Measurements from ENCODE around the gene PRSS53.
"Not testable (repeated sequence)": the region's sequence is repeated elsewhere in the genome, so short reads cannot be mapped to it uniquely, and the experiment has no call there.

Gene PRSS53

DNA sequence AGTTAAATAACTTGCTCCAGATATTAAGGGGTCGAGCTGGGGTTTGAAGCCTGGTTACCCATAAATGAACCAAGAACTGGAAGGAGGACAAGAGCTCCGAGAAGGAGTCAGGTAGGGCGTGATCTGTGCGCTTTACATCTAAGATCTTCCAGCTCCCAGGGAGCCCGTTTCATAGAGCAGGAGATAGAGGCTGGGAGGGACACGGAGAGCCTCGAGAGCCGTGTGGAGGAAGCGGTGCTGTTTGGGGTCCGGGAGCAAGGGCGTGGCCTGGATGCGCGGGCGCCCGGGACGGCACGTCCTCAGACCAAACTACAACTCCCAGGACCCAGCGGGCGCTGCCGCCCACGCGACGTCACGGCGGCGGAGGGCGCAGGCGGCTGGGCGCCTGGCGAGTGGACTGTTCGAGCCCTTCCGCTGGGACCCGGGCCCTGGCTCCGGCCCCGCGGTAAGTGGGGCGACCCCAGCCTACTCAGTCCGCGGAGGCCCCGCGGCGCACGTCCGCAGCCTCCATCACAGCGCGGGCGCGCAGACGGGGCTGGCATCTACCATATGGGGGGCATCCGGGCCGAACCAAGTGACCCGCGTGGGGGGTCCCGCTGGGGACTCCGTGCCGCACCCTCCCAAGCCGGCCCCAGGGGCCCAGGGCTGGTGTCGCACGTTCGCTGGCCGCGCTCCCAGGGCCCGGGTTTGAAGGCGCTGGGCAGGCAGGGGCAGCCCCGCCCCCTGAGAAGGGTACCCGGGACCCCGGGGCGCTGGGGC lies 19.5 kb upstream of the PRSS53 start, which contains the start of gene BCKDK:
Gene BCKDK (plus strand): TSS at position 352 of the 759 bp plus-strand sequence. CDS start 838 bp downstream, outside the sequence.
- peak within 1 kb of the TSS; percentile 77 for H3K4me3 ChIP-seq (ENCODE audit: low read depth, low read length)
- ChIA-PET POLR2A (interaction anchor here (2.3 kb wide), 1 partner anchor 9 kb away, joined by 9 read pairs; the partner anchor contains the start of gene KAT8), CTCF (interaction anchor here (2.3 kb wide), 1 partner anchor 11 kb away, joined by 18 read pairs; the partner anchor contains the start of gene VKORC1)
- DNase-seq (ENCODE audit: low read depth, low spot score) = no peak
- TF ChIP-seq, protein P1, sequence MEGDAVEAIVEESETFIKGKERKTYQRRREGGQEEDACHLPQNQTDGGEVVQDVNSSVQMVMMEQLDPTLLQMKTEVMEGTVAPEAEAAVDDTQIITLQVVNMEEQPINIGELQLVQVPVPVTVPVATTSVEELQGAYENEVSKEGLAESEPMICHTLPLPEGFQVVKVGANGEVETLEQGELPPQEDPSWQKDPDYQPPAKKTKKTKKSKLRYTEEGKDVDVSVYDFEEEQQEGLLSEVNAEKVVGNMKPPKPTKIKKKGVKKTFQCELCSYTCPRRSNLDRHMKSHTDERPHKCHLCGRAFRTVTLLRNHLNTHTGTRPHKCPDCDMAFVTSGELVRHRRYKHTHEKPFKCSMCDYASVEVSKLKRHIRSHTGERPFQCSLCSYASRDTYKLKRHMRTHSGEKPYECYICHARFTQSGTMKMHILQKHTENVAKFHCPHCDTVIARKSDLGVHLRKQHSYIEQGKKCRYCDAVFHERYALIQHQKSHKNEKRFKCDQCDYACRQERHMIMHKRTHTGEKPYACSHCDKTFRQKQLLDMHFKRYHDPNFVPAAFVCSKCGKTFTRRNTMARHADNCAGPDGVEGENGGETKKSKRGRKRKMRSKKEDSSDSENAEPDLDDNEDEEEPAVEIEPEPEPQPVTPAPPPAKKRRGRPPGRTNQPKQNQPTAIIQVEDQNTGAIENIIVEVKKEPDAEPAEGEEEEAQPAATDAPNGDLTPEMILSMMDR (IDR thresholded peaks at IDR 0.05; ENCODE audit: insufficient read depth, low read length, missing control alignments) = no peak

DNA sequence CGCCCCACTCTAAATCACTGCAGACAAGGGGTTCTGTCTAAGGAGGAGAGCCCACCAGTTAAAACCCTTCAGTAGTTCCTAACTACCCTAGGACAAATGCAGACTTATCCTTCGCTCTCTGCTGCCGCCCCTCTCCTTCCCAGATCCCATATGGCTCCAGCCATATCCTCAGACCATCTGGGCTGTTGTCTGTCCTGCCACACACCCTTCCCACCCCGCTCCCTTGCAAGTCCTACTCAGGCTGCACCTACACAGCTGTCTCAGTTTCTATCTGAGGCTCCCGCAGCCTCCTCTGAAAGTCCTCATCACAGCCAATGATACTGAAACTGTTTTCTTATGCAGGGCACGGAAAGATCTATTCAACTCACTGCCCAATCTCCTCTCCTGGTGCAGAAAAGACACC lies 18.7 kb upstream of the PRSS53 start:
- CTCF ChIA-PET = interaction anchor here (2.3 kb wide), 1 partner anchor 10 kb away, joined by 18 read pairs; the partner anchor contains the start of gene VKORC1
- TF ChIP-seq, protein P1 (IDR thresholded peaks at IDR 0.05; ENCODE audit: insufficient read depth, low read length, missing control alignments) = no peak
- no peak for DNase-seq (ENCODE audit: low read depth, low spot score)
- POLR2A ChIA-PET = interaction anchor here (2.3 kb wide), 1 partner anchor 10 kb away, joined by 9 read pairs; the partner anchor contains the start of gene KAT8
- H3K4me3 ChIP-seq (ENCODE audit: low read depth, low read length) = peak overlapping the region; percentile 77; the same call in 1 of the 2 replicates

DNA sequence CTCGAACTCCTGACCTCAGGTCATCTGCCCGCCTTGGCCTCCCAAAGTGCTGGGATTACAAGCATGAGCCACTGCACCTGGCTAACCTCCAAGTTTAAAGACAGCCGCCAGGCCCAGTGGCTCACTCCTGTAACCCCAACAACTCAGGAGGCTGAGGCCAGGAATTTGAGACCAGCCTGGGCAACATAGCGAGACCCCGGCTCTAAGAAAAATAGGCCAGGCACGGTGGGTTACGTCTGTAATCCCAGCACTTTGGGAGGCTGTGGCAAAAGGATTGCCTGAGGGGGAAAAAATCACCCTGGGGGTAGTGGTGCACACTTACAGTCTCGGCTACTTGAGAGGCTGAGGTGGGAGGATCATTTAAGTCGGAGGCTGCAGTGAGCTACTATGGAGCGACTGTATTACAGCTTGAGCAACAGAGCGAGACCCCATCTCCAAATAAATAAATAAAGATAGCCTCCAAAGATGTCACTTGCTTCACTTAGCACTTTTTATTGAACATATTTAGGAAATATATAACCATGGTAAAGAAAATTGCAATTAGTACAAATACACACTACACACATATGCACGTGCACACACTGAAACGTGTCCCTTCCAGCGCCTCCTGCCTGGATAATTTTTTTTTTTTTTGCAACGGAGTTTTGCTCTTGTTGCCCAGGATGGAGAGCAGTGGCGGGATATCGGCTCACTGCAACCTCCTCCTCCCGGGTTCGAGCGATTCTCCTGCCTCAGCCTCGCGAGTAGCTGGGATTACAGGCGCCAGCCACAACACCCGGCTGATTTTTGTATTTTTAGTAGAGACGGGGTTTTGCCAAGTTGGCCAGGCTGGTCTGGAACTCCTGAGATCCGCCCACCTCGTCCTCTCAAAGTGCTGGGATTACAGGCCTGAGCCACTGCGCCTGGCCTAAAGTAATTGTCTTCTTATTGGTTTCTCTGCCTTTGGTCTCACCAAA lies 18.0 kb upstream of the PRSS53 start:
- ChIA-PET CTCF (interaction anchor here (2.3 kb wide), 1 partner anchor 10 kb away, joined by 18 read pairs; the partner anchor contains the start of gene VKORC1), POLR2A (no interaction called here)
- no peak for DNase-seq (ENCODE audit: low read depth, low spot score)
- TF ChIP-seq, protein P1 (IDR thresholded peaks at IDR 0.05; ENCODE audit: insufficient read depth, low read length, missing control alignments) = no peak
- H3K4me3 ChIP-seq (ENCODE audit: low read depth, low read length) = no peak overlapping the region

DNA sequence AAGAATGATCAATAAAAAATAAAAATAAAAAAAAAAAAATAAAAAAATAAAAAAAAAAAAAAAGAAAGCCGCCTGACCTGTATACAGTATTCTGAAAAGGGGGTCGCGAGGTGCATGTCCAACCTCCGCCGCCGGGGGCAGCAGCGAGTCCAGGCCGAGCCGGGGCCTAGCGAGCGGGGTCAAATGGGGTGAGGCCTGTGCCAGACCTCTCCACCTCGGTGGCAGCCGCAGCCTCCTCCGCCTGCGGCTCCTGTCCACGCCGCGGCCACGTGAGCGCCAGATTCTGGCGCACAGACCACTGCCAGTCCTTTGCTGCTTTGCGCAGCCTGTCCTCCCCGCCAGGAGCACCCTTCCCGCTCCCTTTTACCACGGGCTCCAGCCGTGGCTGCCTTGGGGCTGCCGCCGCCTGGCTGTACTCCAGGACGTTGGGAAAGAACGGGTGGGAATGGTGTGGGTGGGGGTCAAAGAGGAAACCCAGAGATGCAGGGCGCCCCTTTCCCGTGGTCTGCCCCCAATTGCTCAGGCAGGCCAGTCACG lies 17.0 kb upstream of the PRSS53 start:
- POLR2A ChIA-PET = no interaction called here
- TF ChIP-seq, protein P1 (IDR thresholded peaks at IDR 0.05; ENCODE audit: insufficient read depth, low read length, missing control alignments) = peak; percentile 88
- CTCF ChIA-PET = no interaction called here
- no peak overlapping the region for H3K4me3 ChIP-seq (ENCODE audit: low read depth, low read length)
- no peak for DNase-seq (ENCODE audit: low read depth, low spot score)

DNA sequence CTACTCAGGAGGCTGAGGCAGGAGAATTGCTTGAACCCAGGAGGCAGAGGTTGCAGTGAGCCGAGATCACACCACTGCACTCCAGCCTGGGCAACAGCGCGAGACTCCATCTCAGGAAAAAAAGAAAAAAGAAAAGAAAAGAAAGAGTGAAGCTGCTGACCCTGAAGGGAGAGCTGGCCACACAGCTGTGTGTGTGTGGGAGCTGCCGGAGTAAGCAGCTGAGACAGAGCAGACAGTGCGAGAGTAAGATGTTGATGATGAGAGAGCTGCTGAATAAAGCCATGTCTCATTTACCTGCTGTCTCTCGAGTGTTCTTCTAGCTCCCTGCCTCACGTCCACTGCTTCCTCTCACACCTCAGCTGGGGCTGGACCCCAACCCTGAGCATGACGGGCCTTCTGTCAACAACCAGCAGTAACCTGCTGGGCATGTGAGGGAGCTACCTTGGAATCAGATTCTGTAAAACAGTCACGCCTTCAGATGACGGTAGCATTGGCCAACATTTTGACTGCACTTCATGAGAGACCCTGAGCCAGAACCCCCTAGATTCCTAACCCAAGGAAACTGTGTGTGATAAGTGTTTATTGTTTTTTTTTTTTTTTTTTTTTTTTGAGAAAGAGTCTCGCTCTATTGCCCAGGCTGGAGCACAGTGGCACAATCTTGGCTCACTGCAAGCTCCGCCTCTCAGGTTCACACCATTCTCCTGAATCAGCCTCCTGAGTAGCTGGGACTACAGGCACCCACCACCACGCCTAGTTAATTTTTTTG lies 12.3 kb upstream of the PRSS53 start:
- POLR2A ChIA-PET = interaction anchor here (1.1 to 2.7 kb wide), 3 partner anchors 14 to 79 kb away, joined by 4 to 6 read pairs (median 6); partner anchors contain the start of genes FUS and KAT8
- H3K4me3 ChIP-seq (ENCODE audit: low read depth, low read length); DNase-seq (ENCODE audit: low read depth, low spot score): not testable (repeated sequence)
- CTCF ChIA-PET = interaction anchor here (1.6 to 14.7 kb wide), 4 partner anchors 12 to 147 kb away, joined by 3 to 141 read pairs (median 12); partner anchors contain the start of genes HSD3B7 and PRSS53
